ENCODE data around the gene DYNC2LI1. TPM values are rescaled to one million over a fixed set of nuclear protein-coding genes. Genes with fewer than 3 reads are reported as not detected.
"Not testable (repeated sequence)": the region's sequence is repeated elsewhere in the genome, so short reads cannot be mapped to it uniquely, and the experiment has no call there.

DYNC2LI1 gene
- total RNA-seq, 1 donor from 2014 or later: 15.3 TPM

GRCh38 chr2:43725711-43726246, 48.1 kb upstream of the DYNC2LI1 start:
- Mint-ChIP-seq H3K9me3 (ENCODE audit: unreplicated experiment) (peaks cover 2% of the 10 kb centered on the region), H3K4me1 (ENCODE audit: low read depth, unreplicated experiment) (peaks cover 11% of the 10 kb centered on the region), H3K27ac (ENCODE audit: unreplicated experiment) (no peak overlapping the region), H3K4me3 (ENCODE audit: unreplicated experiment) (no peak overlapping the region), H3K36me3 (ENCODE audit: low read depth, unreplicated experiment) (no peaks in the 10 kb centered on the region), H3K27me3 (ENCODE audit: low read depth, unreplicated experiment) (no peaks in the 10 kb centered on the region)
- H3K27ac ChIP-seq (ENCODE audit: low read depth, low read length): no peak overlapping the region
- peaks cover 10% of the 10 kb centered on the region for H3K4me1 ChIP-seq (ENCODE audit: insufficient read depth, low read length)
- H3K9me3 ChIP-seq (ENCODE audit: insufficient read depth, low read depth, low read length): no peaks in the 10 kb centered on the region
- H4K20me1 ChIP-seq (ENCODE audit: insufficient read depth, low read length): no peaks in the 10 kb centered on the region
- no peak for FAIRE-seq
- no peak overlapping the region for H2AFZ ChIP-seq (ENCODE audit: low read depth, low read length)
- peak overlapping the region; percentile 39 for H3K9ac ChIP-seq (ENCODE audit: low read length)
- no peak for TF ChIP-seq CTCF (IDR thresholded peaks at IDR 0.05; ENCODE audit: insufficient read depth, low read depth, low read length)
- TF ChIP-seq EZH2 (IDR thresholded peaks at IDR 0.05; ENCODE audit: insufficient read depth, low read length): no peak
- no peaks in the 10 kb centered on the region for H3K36me3 ChIP-seq (ENCODE audit: insufficient read depth, low read length)
- H3K4me2 ChIP-seq (ENCODE audit: low read length): no peak overlapping the region
- H3K79me2 ChIP-seq (ENCODE audit: insufficient read depth, low read length): no peaks in the 10 kb centered on the region
- no peak for DNase-seq (ENCODE audit: low read depth)
- no peaks in the 10 kb centered on the region for H3K27me3 ChIP-seq (ENCODE audit: insufficient read depth, low read length)
- no peak overlapping the region for H3K4me3 ChIP-seq (ENCODE audit: insufficient read depth, low read depth, low read length)

GRCh38 chr2:43726961-43727633, 46.7 kb upstream of the DYNC2LI1 start:
- peaks cover 11% of the 10 kb centered on the region for H3K4me1 Mint-ChIP-seq (ENCODE audit: low read depth, unreplicated experiment)
- H4K20me1 ChIP-seq (ENCODE audit: insufficient read depth, low read length); H3K4me3 Mint-ChIP-seq (ENCODE audit: unreplicated experiment); H3K27me3 ChIP-seq (ENCODE audit: insufficient read depth, low read length); H3K36me3 Mint-ChIP-seq (ENCODE audit: low read depth, unreplicated experiment); H2AFZ ChIP-seq (ENCODE audit: low read depth, low read length); H3K27ac ChIP-seq (ENCODE audit: low read depth, low read length); H3K4me2 ChIP-seq (ENCODE audit: low read length); H3K9me3 ChIP-seq (ENCODE audit: insufficient read depth, low read depth, low read length); H3K4me3 ChIP-seq (ENCODE audit: insufficient read depth, low read depth, low read length); FAIRE-seq; H3K9ac ChIP-seq (ENCODE audit: low read length); H3K79me2 ChIP-seq (ENCODE audit: insufficient read depth, low read length); H3K9me3 Mint-ChIP-seq (ENCODE audit: unreplicated experiment); H3K36me3 ChIP-seq (ENCODE audit: insufficient read depth, low read length); H3K27me3 Mint-ChIP-seq (ENCODE audit: low read depth, unreplicated experiment); H3K27ac Mint-ChIP-seq (ENCODE audit: unreplicated experiment): not testable (repeated sequence)
- H3K4me1 ChIP-seq (ENCODE audit: insufficient read depth, low read length): peaks cover 10% of the 10 kb centered on the region
- peak; percentile 50 for DNase-seq (ENCODE audit: low read depth)

GRCh38 chr2:43727634-43728014, 46.2 kb upstream of the DYNC2LI1 start:
- no peaks in the 10 kb centered on the region for H3K36me3 ChIP-seq (ENCODE audit: insufficient read depth, low read length)
- no peak overlapping the region for H3K4me3 ChIP-seq (ENCODE audit: insufficient read depth, low read depth, low read length)
- peaks cover 10% of the 10 kb centered on the region for H3K4me1 ChIP-seq (ENCODE audit: insufficient read depth, low read length)
- Mint-ChIP-seq H3K27me3 (ENCODE audit: low read depth, unreplicated experiment) (no peaks in the 10 kb centered on the region), H3K4me3 (ENCODE audit: unreplicated experiment) (no peak overlapping the region), H3K36me3 (ENCODE audit: low read depth, unreplicated experiment) (no peaks in the 10 kb centered on the region), H3K4me1 (ENCODE audit: low read depth, unreplicated experiment) (peaks cover 11% of the 10 kb centered on the region), H3K9me3 (ENCODE audit: unreplicated experiment) (peaks cover 2% of the 10 kb centered on the region), H3K27ac (ENCODE audit: unreplicated experiment) (no peak overlapping the region)
- no peak overlapping the region for H3K4me2 ChIP-seq (ENCODE audit: low read length)
- no peak overlapping the region for H2AFZ ChIP-seq (ENCODE audit: low read depth, low read length)
- H3K79me2 ChIP-seq (ENCODE audit: insufficient read depth, low read length): no peaks in the 10 kb centered on the region
- no peaks in the 10 kb centered on the region for H3K27me3 ChIP-seq (ENCODE audit: insufficient read depth, low read length)
- H4K20me1 ChIP-seq (ENCODE audit: insufficient read depth, low read length): no peaks in the 10 kb centered on the region
- no peak for FAIRE-seq
- no peak for TF ChIP-seq EZH2 (IDR thresholded peaks at IDR 0.05; ENCODE audit: insufficient read depth, low read length)
- H3K9ac ChIP-seq (ENCODE audit: low read length): no peak overlapping the region
- no peaks in the 10 kb centered on the region for H3K9me3 ChIP-seq (ENCODE audit: insufficient read depth, low read depth, low read length)
- no peak overlapping the region for H3K27ac ChIP-seq (ENCODE audit: low read depth, low read length)
- peak; percentile 34 for DNase-seq (ENCODE audit: low read depth)
